Activated CD4-positive, alpha-beta T cell treated with anti-CD3 and anti-CD28 coated beads for 1 hour (primary cell): ENCODE measurements around the gene OR8H1.

Experiments used
- DNase-seq: peaks from one replicate; pipeline ENCODE4 v3.0.0-alpha.2; 2020

The OR8H1 gene

GRCh38 chr11:56292154-56292553, at the start of gene OR8H1:
TSS of gene OR8H1 (minus strand) at chr11:56292254. CDS start at chr11:56291062, 1,192 bp downstream.
- DNase-seq: no peak

- no peak for DNase-seq
Measured at GRCh38 chr11:56340289-56340688, 48.2 kb upstream of the OR8H1 start.

- no peak for DNase-seq
Measured at GRCh38 chr11:56333156-56333555, 41.1 kb upstream of the OR8H1 start.

GRCh38 chr11:56331861-56332491, 39.9 kb upstream of the OR8H1 start:
- DNase-seq: no peak

GRCh38 chr11:56314844-56315243, 22.8 kb upstream of the OR8H1 start, which contains the start of gene OR8K3:
TSS of gene OR8K3 (plus strand) at chr11:56315144. CDS start at chr11:56318307, 3,163 bp downstream.
- no peak for DNase-seq

- DNase-seq: no peak
Measured at GRCh38 chr11:56307836-56308235, 15.8 kb upstream of the OR8H1 start.

GRCh38 chr11:56296898-56297297, 4.8 kb upstream of the OR8H1 start:
- no peak for DNase-seq

GRCh38 chr11:56273854-56274253, 18.2 kb downstream of the OR8H1 start, which contains the start of gene OR5T1:
TSS of gene OR5T1 (plus strand) at chr11:56274154. CDS start at chr11:56275639, 1,485 bp downstream.
- no peak for DNase-seq

- no peak for DNase-seq
Measured at GRCh38 chr11:56271092-56271491, 21.0 kb downstream of the OR8H1 start.

GRCh38 chr11:56251954-56252353, 40.1 kb downstream of the OR8H1 start, which contains the start of gene OR5T3:
TSS of gene OR5T3 (plus strand) at chr11:56252254. CDS start at chr11:56252254, 0 bp downstream.
- no peak for DNase-seq
